KMS-11 (cell line): ENCODE data around the gene NIT2.

ENCODE experiments used
- H2AFZ ChIP-seq: fragments of 200-600 bp; sonication (generic); 2 replicates; pipeline ENCODE4 v1.6.1; 2016; ENCODE audit warnings: antibody characterized with exemption, mixed run types, low read depth
- H3K27ac ChIP-seq: fragments of 200-600 bp; sonication (generic); 2 replicates; pipeline ENCODE4 v1.6.1; 2016; ENCODE audit warnings: mild to moderate bottlenecking, mixed run types
- H3K27me3 ChIP-seq: fragments of 200-600 bp; sonication (generic); 2 replicates; pipeline ENCODE4 v1.6.1; 2017; ENCODE audit warnings: mild to moderate bottlenecking, low read depth, mixed run types, moderate library complexity; ENCODE audit not compliant: insufficient read depth
- H3K36me3 ChIP-seq: fragments of 200-600 bp; sonication (generic); 2 replicates; pipeline ENCODE4 v1.6.1; 2017; ENCODE audit warnings: mild to moderate bottlenecking, mixed run types; ENCODE audit not compliant: insufficient read depth
- H3K4me1 ChIP-seq: fragments of 200-600 bp; sonication (generic); 2 replicates; pipeline ENCODE4 v1.6.1; 2016; ENCODE audit warnings: mild to moderate bottlenecking, low read depth, mixed run types; ENCODE audit not compliant: poor library complexity, severe bottlenecking
- H3K4me2 ChIP-seq: fragments of 200-600 bp; sonication (generic); 2 replicates; pipeline ENCODE4 v1.7.0; 2016; ENCODE audit warnings: mild to moderate bottlenecking, mixed run types
- H3K4me3 ChIP-seq: fragments of 200-600 bp; sonication (generic); IDR thresholded peaks from 2 replicates; pipeline ENCODE4 v1.6.1; 2017; ENCODE audit warnings: low read depth, low read length, mixed read lengths; ENCODE audit not compliant: insufficient read depth
- H3K79me2 ChIP-seq: fragments of 200-600 bp; sonication (generic); 2 replicates; pipeline ENCODE4 v1.6.1; 2016; ENCODE audit warnings: low read depth, mixed run types; ENCODE audit not compliant: insufficient read depth
- H3K9ac ChIP-seq: fragments of 200-600 bp; sonication (generic); 2 replicates; pipeline ENCODE4 v1.6.1; 2016; ENCODE audit warnings: mild to moderate bottlenecking, mixed run types
- H4K20me1 ChIP-seq: fragments of 200-600 bp; sonication (generic); 2 replicates; pipeline ENCODE4 v1.6.1; 2016; ENCODE audit warnings: mild to moderate bottlenecking, mixed run types; ENCODE audit not compliant: insufficient read depth
- CTCF ChIP-seq: fragments of 200-600 bp; sonication (generic); conservative IDR thresholded peaks from 2 replicates; pipeline ENCODE4 v1.6.1; 2017; ENCODE audit warnings: low read depth, mild to moderate bottlenecking, antibody characterized with exemption, low read length, moderate library complexity, mixed read lengths

NIT2 gene

GRCh38 chr3:100366424-100366823 lies 31.9 kb downstream of the NIT2 start:
- Histone ChIP-seq H2AFZ (no peak overlapping the region), H3K9ac (no peak overlapping the region), H3K4me1 (no peaks in the 10 kb centered on the region), H3K79me2 (no peaks in the 10 kb centered on the region), H4K20me1 (no peaks in the 10 kb centered on the region), H3K27me3 (no peaks in the 10 kb centered on the region), H3K27ac (no peak overlapping the region), H3K36me3 (no peaks in the 10 kb centered on the region), H3K4me3 (no peak overlapping the region), H3K4me2 (no peak overlapping the region)
- TF ChIP-seq CTCF: no peak

DNA sequence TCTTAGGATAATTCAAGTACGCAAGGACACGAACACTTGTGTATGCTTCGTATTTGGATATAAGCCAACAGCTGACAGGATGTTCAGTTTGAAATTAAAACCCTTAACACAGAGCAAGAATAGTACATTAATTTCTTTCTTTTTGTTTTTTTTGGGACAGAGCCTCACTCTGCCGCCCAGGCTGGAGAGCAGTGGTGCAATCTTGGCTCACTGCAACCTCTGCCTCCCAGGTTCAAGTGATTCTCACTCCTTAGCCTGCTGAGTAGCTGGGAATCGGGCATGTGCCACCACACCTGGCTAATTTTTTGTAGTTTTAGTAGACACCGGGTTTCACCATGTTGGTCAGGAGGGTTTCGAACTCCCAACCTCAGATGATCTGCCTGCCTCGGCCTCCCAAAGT lies 33.9 kb downstream of the NIT2 start:
- no peak for TF ChIP-seq CTCF
- Histone ChIP-seq H3K9ac (no peak overlapping the region), H4K20me1 (no peaks in the 10 kb centered on the region), H3K4me1 (no peaks in the 10 kb centered on the region), H3K36me3 (no peaks in the 10 kb centered on the region), H2AFZ (no peak overlapping the region), H3K4me2 (no peak overlapping the region), H3K27ac (no peak overlapping the region), H3K27me3 (no peaks in the 10 kb centered on the region), H3K79me2 (no peaks in the 10 kb centered on the region), H3K4me3 (no peak overlapping the region)

DNA sequence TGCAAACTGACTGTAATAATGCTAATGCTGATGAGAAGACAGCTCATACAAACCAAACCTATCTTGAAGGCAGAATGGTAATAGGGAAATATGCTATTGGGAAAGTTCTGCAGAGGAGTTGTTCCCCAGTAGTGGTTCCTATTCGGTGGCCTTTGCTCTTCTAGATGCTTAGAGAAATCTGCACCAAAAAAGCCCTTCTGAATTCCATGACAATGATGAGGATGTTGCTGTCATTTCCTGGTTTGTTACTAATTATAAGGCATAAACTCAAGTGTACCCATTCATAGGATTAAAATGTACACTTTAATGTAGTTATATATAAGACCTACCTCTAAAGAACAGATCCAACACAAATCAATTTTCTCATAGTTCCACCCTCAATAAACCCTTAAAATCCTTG lies 36.2 kb downstream of the NIT2 start:
- Histone ChIP-seq H3K79me2 (no peaks in the 10 kb centered on the region), H3K27me3 (no peaks in the 10 kb centered on the region), H3K4me2 (no peak overlapping the region), H3K27ac (no peak overlapping the region), H3K4me3 (no peak overlapping the region), H3K9ac (no peak overlapping the region), H4K20me1 (no peaks in the 10 kb centered on the region), H3K36me3 (no peaks in the 10 kb centered on the region), H2AFZ (no peak overlapping the region), H3K4me1 (no peaks in the 10 kb centered on the region)
- TF ChIP-seq CTCF: no peak

DNA sequence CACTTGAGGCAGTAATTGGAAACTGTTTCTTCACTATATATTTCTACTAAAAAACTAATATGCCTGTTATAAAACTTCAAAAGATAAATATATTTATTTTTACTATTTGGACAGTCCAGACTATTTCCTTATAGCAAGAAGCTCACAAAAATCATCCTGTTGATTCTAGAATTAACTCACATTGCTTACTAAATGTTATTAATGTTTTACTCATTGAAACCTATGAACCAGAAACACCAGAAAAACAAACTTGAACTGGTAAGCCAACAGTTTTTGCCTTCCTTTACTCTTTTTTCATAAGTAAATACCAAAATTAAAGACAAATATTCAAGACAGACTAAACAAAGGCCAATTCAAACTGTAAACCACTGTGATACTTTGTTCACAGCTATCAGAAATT lies 40.0 kb downstream of the NIT2 start:
- H3K36me3 ChIP-seq: no peaks in the 10 kb centered on the region; the same call in 1 of the 2 replicates

More for the DNA sequence above, 40.0 kb downstream of the NIT2 start:
- TF ChIP-seq CTCF: no peak
- no peak overlapping the region for H3K9ac ChIP-seq
- H3K4me1 ChIP-seq: no peaks in the 10 kb centered on the region
- no peak overlapping the region for H3K27ac ChIP-seq
- H2AFZ ChIP-seq: no peak overlapping the region
- no peaks in the 10 kb centered on the region for H3K27me3 ChIP-seq
- no peak overlapping the region for H3K4me2 ChIP-seq
- H4K20me1 ChIP-seq: no peaks in the 10 kb centered on the region
- no peak overlapping the region for H3K4me3 ChIP-seq
- no peaks in the 10 kb centered on the region for H3K79me2 ChIP-seq
